Ureter (tissue), 1 donor: Measurements from ENCODE around the gene ACP1. TPM values are rescaled to one million over a fixed set of nuclear protein-coding genes. Genes with fewer than 3 reads are reported as not detected.
"Not testable (repeated sequence)": the region's sequence is repeated elsewhere in the genome, so short reads cannot be mapped to it uniquely, and the experiment has no call there.

ENCODE experiments used
- DNase-seq: peaks from one replicate; pipeline ENCODE4 v3.0.0-alpha.2; 2020; ENCODE audit warnings: low spot score
- total RNA-seq: library from RNA; stranded (reverse); gene quantifications from one replicate; pipeline ENCODE4 v1.2.4, GENCODE V29; 2023
- donor health status: DM: yes; HTN: yes; CAD: no.

ACP1 gene
- total RNA-seq, 1 donor from 2014 or later, result 97.5 TPM

DNA sequence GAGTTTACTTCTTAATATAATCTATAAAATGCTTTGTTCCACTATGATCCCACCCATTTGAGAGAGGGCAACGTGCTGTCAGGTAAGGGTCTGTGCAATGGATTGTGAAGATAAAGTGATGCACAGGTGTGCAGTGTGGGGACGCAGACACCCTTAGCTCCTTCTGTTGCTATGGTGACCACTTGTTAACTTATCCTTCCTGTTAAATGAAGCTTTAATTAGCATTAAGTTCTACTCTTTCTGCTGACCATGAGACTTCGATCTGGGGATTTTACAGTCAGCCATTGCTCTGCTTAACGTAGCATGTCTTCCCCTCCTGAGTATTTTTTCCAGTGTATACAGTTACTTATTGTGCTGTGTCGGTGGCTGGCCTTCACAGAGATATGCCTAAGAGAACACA is 46.2 kb downstream of the ACP1 start:
- DNase-seq, result no peak

- no peak for DNase-seq
Observed at GRCh38 chr2:313991-314390, 49.2 kb downstream of the ACP1 start.

DNA sequence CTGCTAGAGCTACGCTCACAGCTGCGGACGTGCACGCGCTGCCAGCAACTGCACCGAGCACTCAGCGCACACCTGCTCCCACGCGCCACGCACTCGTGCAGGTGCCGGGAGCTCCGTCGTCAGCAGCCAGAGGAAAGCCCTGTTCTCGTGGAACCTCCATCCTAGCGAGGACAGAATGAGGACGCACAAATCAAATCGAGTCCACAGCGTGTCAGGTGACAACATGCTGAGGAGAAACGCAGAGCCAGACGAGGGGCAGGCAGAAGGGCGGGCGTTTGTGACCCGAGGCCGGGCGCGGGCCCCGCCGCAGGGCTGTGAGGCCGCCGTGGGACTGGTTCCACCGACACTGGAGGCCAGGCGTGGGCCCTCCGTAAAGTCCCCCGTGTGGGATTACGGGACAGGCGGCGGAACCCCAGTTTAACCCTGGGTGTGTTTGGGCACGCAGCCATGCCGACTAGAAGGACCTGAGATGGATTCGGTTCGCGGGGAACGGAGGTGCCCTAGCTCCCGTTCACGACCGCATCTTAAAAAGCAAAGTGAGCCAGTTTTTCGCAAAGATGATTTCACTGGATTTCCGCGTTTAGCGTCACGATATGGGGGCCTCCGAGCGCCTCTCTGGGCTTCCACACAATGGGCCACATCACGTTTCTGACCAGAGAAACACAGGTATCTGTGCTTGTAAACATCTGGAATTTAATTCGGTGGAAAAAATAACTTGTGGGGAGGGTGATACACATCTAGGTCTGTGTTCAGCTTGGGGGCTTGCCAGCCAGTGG is 50.0 kb downstream of the ACP1 start:
- DNase-seq, result no peak

- DNase-seq, result not testable (repeated sequence)
Observed at GRCh38 chr2:315925-316324, 51.2 kb downstream of the ACP1 start.

DNA sequence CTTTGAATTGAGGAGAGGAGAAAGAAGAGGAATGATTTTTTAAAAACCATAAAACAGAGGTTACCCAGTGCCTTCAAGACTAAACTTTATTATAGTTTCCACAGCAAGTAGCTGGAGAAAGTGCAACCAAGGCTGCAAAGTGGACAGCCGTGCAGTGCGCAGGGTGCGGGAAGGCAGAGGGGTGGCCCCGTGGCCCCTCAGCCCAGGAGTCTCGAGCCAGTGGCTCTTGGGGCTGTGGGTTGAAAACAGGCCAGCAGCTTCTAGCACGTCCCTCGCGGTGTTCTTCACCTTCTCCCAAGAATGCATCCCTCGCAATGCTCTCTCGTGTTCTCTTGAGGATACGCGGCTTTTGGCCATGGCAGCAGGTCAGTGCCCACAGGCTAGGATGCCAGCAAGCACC is 51.6 kb downstream of the ACP1 start:
- DNase-seq, result no peak

GRCh38 chr2:317501-318424 is 53.0 kb downstream of the ACP1 start:
- DNase-seq, result no peak

- DNase-seq, result no peak
Observed at GRCh38 chr2:319059-319600, 54.4 kb downstream of the ACP1 start.

DNA sequence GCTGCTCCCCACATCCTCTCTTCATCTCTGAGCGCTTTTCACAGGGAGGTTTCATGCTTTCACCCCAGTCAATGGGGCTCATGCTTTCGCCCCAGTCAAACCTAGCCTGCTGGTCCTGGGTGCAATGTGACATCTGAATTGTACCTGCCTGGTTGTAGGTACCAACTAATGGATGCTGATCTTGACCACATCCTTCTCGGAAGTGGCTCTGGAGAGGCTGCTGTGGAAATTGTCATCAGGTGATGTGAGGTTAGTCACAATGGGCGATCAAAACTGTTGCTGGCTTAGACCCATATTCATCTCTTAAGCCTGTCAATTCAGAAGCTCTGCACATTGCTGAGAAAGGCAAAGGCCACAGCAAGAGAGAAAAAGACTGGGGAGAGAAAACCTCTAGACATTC is 55.8 kb downstream of the ACP1 start:
- no peak for DNase-seq

DNA sequence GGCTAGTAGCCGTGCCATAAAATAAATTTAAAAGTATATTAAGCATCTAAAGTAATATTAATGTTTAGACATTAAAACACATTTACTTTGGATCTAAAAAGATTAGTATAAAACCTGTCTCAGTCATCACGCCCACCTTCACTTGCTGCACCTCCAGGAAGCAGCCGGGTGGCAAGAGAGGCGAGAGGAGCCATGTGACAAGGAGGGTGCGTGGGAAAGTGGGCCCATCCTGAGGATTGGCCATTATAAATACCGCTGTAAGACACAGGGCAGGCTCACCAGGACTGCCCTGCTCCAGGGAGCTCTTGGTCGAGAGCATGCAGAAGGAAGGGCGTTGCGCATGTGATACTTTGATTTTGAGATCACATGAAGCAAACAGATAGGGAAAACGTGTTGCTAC is 57.6 kb downstream of the ACP1 start:
- DNase-seq, result no peak

GRCh38 chr2:323035-323434 is 58.3 kb downstream of the ACP1 start:
- no peak for DNase-seq

Other genes with a start within 250 kb of the ACP1 start
- 21.8 TPM for gene FAM110C, start 218.4 kb upstream of the ACP1 start, total RNA-seq
- gene SH3YL1, start 915 bp upstream of the ACP1 start, total RNA-seq, result 90.3 TPM
- 1.9 TPM for gene ALKAL2, start 23.1 kb downstream of the ACP1 start, total RNA-seq